H1 (cell line): Measurements from ENCODE around the gene RASL10B.

ENCODE experiments used
- ATF3 ChIP-seq: IDR thresholded peaks from 2 replicates; pipeline ENCODE4 v1.6.1; 2011; ENCODE audit warnings: low read depth, mild to moderate bottlenecking, low read length; ENCODE audit not compliant: insufficient read depth
- CBX8 ChIP-seq: fragments of 300-800, 300-1000 bp; sonication (generic); IDR thresholded peaks from 2 replicates; pipeline ENCODE4 v1.7.1; 2016; ENCODE audit warnings: low read depth, low read length, borderline replicate concordance
- CTCF ChIP-seq, 3 experiments: IDR thresholded peaks; 1 replicate in 2 of 3; 2 replicates in 1 of 3; pipeline versions ENCODE4 v1.5.1 to v1.6.1; 2011; ENCODE audit warnings: low read length in 3 of 3, mild to moderate bottlenecking in 3 of 3, inconsistent platforms in 2 of 3, low read depth in 1 of 3, moderate library complexity in 1 of 3; ENCODE audit not compliant: insufficient read depth in 1 of 3; ENCODE audit errors: control extremely low read depth in 1 of 3
- EZH2 ChIP-seq: fragments of 200-600 bp; sonication (generic); IDR thresholded peaks from 2 replicates; pipeline ENCODE4 v1.7.1; 2012; ENCODE audit warnings: low read depth, mild to moderate bottlenecking, moderate library complexity, low read length, inconsistent platforms; ENCODE audit not compliant: severe bottlenecking
- GABPA ChIP-seq: IDR thresholded peaks from 2 replicates; pipeline ENCODE4 v1.6.1; 2011; ENCODE audit warnings: mild to moderate bottlenecking, low read length, moderate library complexity, borderline replicate concordance; ENCODE audit not compliant: insufficient read depth
- KDM1A ChIP-seq: fragments of 200-600, 300-600 bp; sonication (generic); IDR thresholded peaks from 2 replicates; pipeline ENCODE4 v1.7.1; 2016; ENCODE audit warnings: mild to moderate bottlenecking, low read length, borderline replicate concordance
- PHF8 ChIP-seq: fragments of 200-600 bp; sonication (generic); conservative IDR thresholded peaks from 2 replicates; pipeline ENCODE4 v1.7.1; 2012; ENCODE audit warnings: low read depth, mild to moderate bottlenecking, inconsistent platforms, low read length, moderate library complexity
- POLR2A ChIP-seq, 2 experiments: IDR thresholded peaks; 1 replicate in 1 of 2; 2 replicates in 1 of 2; pipeline ENCODE4 v1.6.1; 2011; ENCODE audit warnings: low read depth in 2 of 2, low read length in 2 of 2, mild to moderate bottlenecking in 2 of 2; ENCODE audit errors: control extremely low read depth in 1 of 2
- POLR2AphosphoS5 ChIP-seq: IDR thresholded peaks from 2 replicates; pipeline ENCODE4 v1.6.1; 2011; ENCODE audit warnings: low read depth, low read length
- RFX5 ChIP-seq: IDR thresholded peaks from 2 replicates; pipeline ENCODE4 v1.6.1; 2011; ENCODE audit warnings: low read depth, low read length, improper control_type of control experiment, borderline replicate concordance
- SP1 ChIP-seq: IDR thresholded peaks from 2 replicates; pipeline ENCODE4 v1.6.1; 2011; ENCODE audit warnings: low read depth, low read length
- SRF ChIP-seq: IDR thresholded peaks from 2 replicates; pipeline ENCODE4 v1.6.1; 2011; ENCODE audit warnings: mild to moderate bottlenecking, low read depth, low read length, moderate library complexity
- TAF1 ChIP-seq: IDR thresholded peaks from 2 replicates; pipeline ENCODE4 v1.6.1; 2011; ENCODE audit warnings: mild to moderate bottlenecking, low read depth, low read length
- TAF7 ChIP-seq: optimal IDR thresholded peaks from 2 replicates; pipeline ENCODE3; 2011; ENCODE audit warnings: low read depth, mild to moderate bottlenecking, inconsistent platforms, low read length, moderate library complexity, borderline replicate concordance

- TF ChIP-seq POLR2A (IDR thresholded peaks at IDR 0.05; ENCODE audit: control extremely low read depth in 1 of 2, low read depth in 2 of 2, low read length in 2 of 2) (no peak), EZH2 (no peak), SP1 (no peak), CTCF (IDR thresholded peaks at IDR 0.05; ENCODE audit: control extremely low read depth in 1 of 3, insufficient read depth in 1 of 3, low read depth in 1 of 3, low read length in 3 of 3) (no peak), TAF7 (no peak), KDM1A (no peak), GABPA (no peak), SRF (no peak), RFX5 (no peak), POLR2AphosphoS5 (no peak), ATF3 (no peak), TAF1 (no peak), PHF8 (no peak), CBX8 (no peak)
Measured at GRCh38 chr17:35744830-35745229, 13.4 kb downstream of the RASL10B start.
